HG02885 (cell line): Measurements from ENCODE around the gene STAT3.
"Not testable (repeated sequence)": the region's sequence is repeated elsewhere in the genome, so short reads cannot be mapped to it uniquely, and the experiment has no call there.

Experiments used
- ATAC-seq: cut with Tn5 transposase; IDR thresholded peaks from one replicate; pipeline ENCODE4 v1.9.1; 2021; ENCODE audit warnings: mild to moderate bottlenecking; ENCODE audit not compliant: unreplicated experiment, poor library complexity

Gene STAT3

GRCh38 chr17:42387661-42388380 is 421 bp downstream of the STAT3 start:
- no peak for ATAC-seq

GRCh38 chr17:42386777-42387657 is 1.2 kb downstream of the STAT3 start:
- ATAC-seq, result no peak

GRCh38 chr17:42381898-42382297 is 6.3 kb downstream of the STAT3 start:
- ATAC-seq, result no peak

GRCh38 chr17:42380935-42381334 is 7.3 kb downstream of the STAT3 start:
- ATAC-seq, result no peak

- ATAC-seq, result no peak
Measured at GRCh38 chr17:42378959-42379594, 9.2 kb downstream of the STAT3 start.

GRCh38 chr17:42378359-42378958 is 9.8 kb downstream of the STAT3 start:
- no peak for ATAC-seq

GRCh38 chr17:42373896-42374295 is 14.3 kb downstream of the STAT3 start:
- no peak for ATAC-seq

- ATAC-seq, result no peak
Measured at GRCh38 chr17:42372142-42372541, 16.1 kb downstream of the STAT3 start.

GRCh38 chr17:42368797-42369561 is 19.3 kb downstream of the STAT3 start:
- not testable (repeated sequence) for ATAC-seq

GRCh38 chr17:42368310-42368709 is 19.9 kb downstream of the STAT3 start:
- ATAC-seq, result not testable (repeated sequence)

GRCh38 chr17:42366176-42367023 is 21.8 kb downstream of the STAT3 start:
- not testable (repeated sequence) for ATAC-seq

- no peak for ATAC-seq
Measured at GRCh38 chr17:42365136-42365535, 23.1 kb downstream of the STAT3 start.

- no peak for ATAC-seq
Measured at GRCh38 chr17:42363767-42364585, 24.3 kb downstream of the STAT3 start.

- ATAC-seq, result no peak
Measured at GRCh38 chr17:42363231-42363630, 25.0 kb downstream of the STAT3 start.

GRCh38 chr17:42362245-42362961 is 25.8 kb downstream of the STAT3 start:
- no peak for ATAC-seq

GRCh38 chr17:42361781-42362186 is 26.5 kb downstream of the STAT3 start:
- no peak for ATAC-seq

- ATAC-seq, result not testable (repeated sequence)
Measured at GRCh38 chr17:42360388-42360787, 27.9 kb downstream of the STAT3 start.

GRCh38 chr17:42359133-42359532 is 29.1 kb downstream of the STAT3 start:
- ATAC-seq, result no peak
